Upper lobe of right lung (tissue), 1 donor: ENCODE results near the gene VPS16. TPM values are rescaled to one million over a fixed set of nuclear protein-coding genes. Genes with fewer than 3 reads are reported as not detected.

ENCODE experiments used
- ATAC-seq: fragments of 200-7000 bp; cut with Tn5 transposase; one replicate; pipeline ENCODE4 v1.9.1; 2020; ENCODE audit warnings: mild to moderate bottlenecking, moderate library complexity
- DNase-seq: peaks from one replicate; pipeline ENCODE4 v3.0.0-alpha.2; 2020
- H3K27ac ChIP-seq: fragments of 200-600 bp; one replicate; pipeline ENCODE4 v1.8.0; 2022
- H3K27me3 ChIP-seq: fragments of 200-600 bp; one replicate; pipeline ENCODE4 v1.8.0; 2022; ENCODE audit warnings: mild to moderate bottlenecking
- H3K36me3 ChIP-seq: fragments of 200-600 bp; one replicate; pipeline ENCODE4 v1.8.0; 2022
- H3K4me1 ChIP-seq: fragments of 200-600 bp; one replicate; pipeline ENCODE4 v1.8.0; 2022
- H3K4me3 ChIP-seq: fragments of 200-600 bp; one replicate; pipeline ENCODE4 v1.8.0; 2022; ENCODE audit warnings: mild to moderate bottlenecking
- H3K9me3 ChIP-seq: fragments of 200-600 bp; one replicate; pipeline ENCODE4 v1.8.0; 2022
- CTCF ChIP-seq: fragments of 200-600 bp; IDR thresholded peaks from one replicate; pipeline ENCODE4 v1.8.0; 2022; ENCODE audit warnings: antibody characterized with exemption
- intact Hi-C: fragments of 100-400 bp; cut with DNase I; formaldehyde crosslinking; loops from one replicate; pipeline ENCODE4 v1.11.0; 2022
- total RNA-seq: library from RNA; stranded (reverse); fragmentation: NEBNext Ultra II Directional; extraction: Animal tissue kit (Norgen Biotek cat#: 25700); gene quantifications from one replicate; pipeline ENCODE4 v1.2.1, GENCODE V29; 2021
- donor health status: DM: no; HTN: yes; CAD: no; lungs with severe emphysema.

VPS16 gene
- total RNA-seq, 1 donor from 2014 or later: 34.8 TPM

DNA sequence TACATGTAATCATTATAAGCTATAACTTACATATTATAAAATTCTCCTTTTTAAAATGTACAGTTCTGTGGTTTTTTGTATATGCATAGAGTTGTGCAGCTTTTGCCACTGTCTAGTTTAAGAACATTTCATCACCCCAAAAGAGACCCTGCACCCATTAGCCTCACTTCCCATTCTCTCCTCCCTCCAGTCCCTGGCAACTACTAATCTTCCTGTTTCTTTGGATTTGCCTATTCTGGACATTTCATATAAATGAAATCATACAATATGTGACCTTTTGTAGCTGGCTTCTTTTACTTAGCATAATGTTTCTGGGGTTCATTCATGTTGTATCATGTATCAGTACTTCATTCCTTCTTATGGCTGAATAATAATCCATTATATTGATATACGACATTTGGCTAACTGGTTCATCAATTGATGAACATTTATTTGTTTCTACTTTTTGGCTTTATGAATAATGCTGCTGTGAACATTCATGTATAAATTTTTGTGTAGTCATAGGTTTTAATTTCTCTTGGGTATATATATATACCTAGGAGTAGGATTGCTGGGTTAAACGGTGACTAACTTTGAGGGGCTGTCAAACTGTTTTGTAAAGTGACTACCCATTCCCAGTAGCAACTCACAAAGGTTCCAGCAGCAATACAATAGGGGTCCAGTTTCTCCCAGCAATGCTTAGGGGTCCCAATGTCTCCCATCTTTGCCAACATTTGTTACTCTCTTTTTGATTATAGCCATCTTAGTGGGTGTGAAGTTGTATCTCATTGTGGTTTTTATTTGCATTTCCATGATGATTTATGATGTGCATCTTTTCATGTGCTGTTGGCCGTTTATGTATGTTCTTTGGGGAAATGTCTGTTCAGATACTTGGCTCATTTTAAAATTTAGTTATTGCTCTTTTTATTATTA is 43.4 kb downstream of the VPS16 start:
- Histone ChIP-seq H3K27ac (no peak overlapping the region), H3K9me3 (no peaks in the 10 kb centered on the region), H3K27me3 (no peaks in the 10 kb centered on the region), H3K36me3 (no peaks in the 10 kb centered on the region), H3K4me3 (no peak overlapping the region), H3K4me1 (peaks cover 3% of the 10 kb centered on the region)
- intact Hi-C loops: no loop called here
- ATAC-seq: no peak
- no peak for TF ChIP-seq CTCF
- DNase-seq: no peak

DNA sequence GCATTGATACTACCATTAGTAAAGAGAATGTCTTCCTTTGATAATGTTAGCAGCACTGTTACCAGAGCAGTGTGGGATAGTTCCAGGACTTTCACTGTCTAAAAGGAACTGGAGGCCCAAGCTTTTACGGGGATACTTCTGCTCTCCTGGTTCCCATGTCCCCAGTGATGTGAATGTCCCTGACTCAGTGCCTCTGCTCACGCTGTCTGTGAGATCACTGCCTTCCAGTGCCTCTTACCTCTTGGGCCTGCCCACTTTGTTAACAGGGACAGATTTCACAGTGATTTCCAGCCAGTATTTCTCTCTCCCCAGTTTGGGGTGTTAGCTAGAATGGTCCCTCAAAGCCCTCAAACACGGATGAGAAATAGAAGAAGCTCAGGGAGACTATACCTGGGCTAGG is 47.2 kb downstream of the VPS16 start:
- Histone ChIP-seq H3K4me3 (no peak overlapping the region), H3K36me3 (no peaks in the 10 kb centered on the region), H3K27ac (no peak overlapping the region), H3K4me1 (no peaks in the 10 kb centered on the region), H3K9me3 (no peaks in the 10 kb centered on the region), H3K27me3 (no peaks in the 10 kb centered on the region)
- ATAC-seq (peak; percentile 24), DNase-seq (no peak)
- no peak for TF ChIP-seq CTCF
- intact Hi-C loops: no loop called here

GRCh38 chr20:2888224-2888955 is 47.8 kb downstream of the VPS16 start:
- Histone ChIP-seq H3K27me3 (no peaks in the 10 kb centered on the region), H3K4me3 (no peak overlapping the region), H3K9me3 (no peaks in the 10 kb centered on the region), H3K27ac (no peak overlapping the region), H3K4me1 (no peaks in the 10 kb centered on the region), H3K36me3 (no peaks in the 10 kb centered on the region)
- intact Hi-C loops: no loop called here
- DNase-seq (no peak), ATAC-seq (no peak)
- TF ChIP-seq CTCF: no peak

- no peaks in the 10 kb centered on the region for H3K36me3 ChIP-seq
- no peak for DNase-seq
- intact Hi-C loops: no loop called here
- no peaks in the 10 kb centered on the region for H3K4me1 ChIP-seq
- ATAC-seq: no peak
- no peaks in the 10 kb centered on the region for H3K9me3 ChIP-seq
- no peak for TF ChIP-seq CTCF
- H3K27ac ChIP-seq: no peak overlapping the region
- no peaks in the 10 kb centered on the region for H3K27me3 ChIP-seq
- no peak overlapping the region for H3K4me3 ChIP-seq
These were observed 48.7 kb downstream of the VPS16 start for GRCh38 chr20:2889209-2889608.

- Histone ChIP-seq H3K4me3 (no peak overlapping the region), H3K36me3 (no peaks in the 10 kb centered on the region), H3K9me3 (no peaks in the 10 kb centered on the region), H3K27me3 (no peaks in the 10 kb centered on the region), H3K27ac (no peak overlapping the region), H3K4me1 (no peaks in the 10 kb centered on the region)
- TF ChIP-seq CTCF: no peak
- intact Hi-C loops: no loop called here
- ATAC-seq (no peak), DNase-seq (no peak)
These were observed 49.3 kb downstream of the VPS16 start for GRCh38 chr20:2889797-2890196.
